Hepatocyte (in vitro differentiated cells): ENCODE data around the gene KRTAP10-1.

Experiments used
- CTCF ChIP-seq: fragments of 200-600 bp; sonication (generic); IDR thresholded peaks from 2 replicates; pipeline ENCODE4 v1.5.1; 2016; ENCODE audit warnings: antibody characterized with exemption, mild to moderate bottlenecking; ENCODE audit not compliant: poor library complexity
- EZH2 ChIP-seq: fragments of 200-600 bp; sonication (generic); IDR thresholded peaks from 2 replicates; pipeline ENCODE4 v1.6.1; 2016; ENCODE audit warnings: antibody characterized with exemption, mild to moderate bottlenecking, borderline replicate concordance
- EZH2phosphoT487 ChIP-seq: fragments of 200-600 bp; sonication (generic); IDR thresholded peaks from one replicate; pipeline ENCODE4 v1.6.1; 2018; ENCODE audit warnings: antibody characterized with exemption, mild to moderate bottlenecking, low read depth, moderate library complexity; ENCODE audit not compliant: unreplicated experiment, severe bottlenecking

GRCh38 chr21:44585892-44586291 lies 45.9 kb upstream of the KRTAP10-1 start:
- TF ChIP-seq CTCF (no peak), EZH2 (no peak), EZH2phosphoT487 (no peak)
